Measurements from ENCODE around the gene SLC25A44.

Gene SLC25A44

DNA sequence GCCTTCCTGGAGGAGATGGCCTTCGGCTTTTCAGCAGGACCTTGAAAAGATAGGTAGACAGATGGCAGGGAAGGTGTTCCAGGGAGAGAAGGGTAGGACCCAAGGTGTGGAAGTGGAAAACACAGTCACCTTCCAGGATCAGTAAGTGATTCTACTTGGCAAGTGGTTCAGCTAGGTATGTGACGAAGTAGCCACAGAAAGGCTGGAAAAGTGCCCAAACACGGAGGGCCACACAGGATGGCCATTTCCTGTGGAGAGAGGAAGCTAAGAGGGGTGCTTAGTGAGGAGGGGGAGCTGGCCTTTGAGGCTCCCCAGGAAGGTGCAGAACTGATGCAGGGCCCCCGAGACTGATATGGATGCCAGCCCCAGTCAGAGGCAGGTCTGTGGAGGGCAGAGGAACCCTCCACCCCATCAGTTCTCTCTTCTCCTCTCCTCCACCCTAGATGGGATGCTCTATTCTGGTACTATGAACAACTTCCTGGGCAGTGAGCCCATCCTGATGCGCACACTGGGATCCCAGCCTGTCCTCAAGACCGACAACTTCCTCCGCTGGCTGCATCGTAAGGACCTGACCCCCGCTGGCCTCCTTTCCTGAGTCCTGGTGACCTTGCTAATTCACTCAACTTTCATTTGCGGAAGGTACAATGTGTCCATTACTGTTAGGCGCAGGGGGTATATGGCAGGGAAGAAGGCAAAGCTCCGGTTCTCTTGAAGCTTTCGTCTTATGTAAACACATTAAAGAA is 33.7 kb upstream of the SLC25A44 start:
- Histone ChIP-seq H3K9me3 (replicated peaks in 1 of 11) (peaks cover 0 to 13% (median 6%) of the 10 kb centered on the region in 11 experiments; a peak in 14 of 22 replicates), H3K4me2 (peak overlapping the region; percentile 68 to 100 (median 83)), H4K20me1 (peaks cover 0 to 8% (median 0%) of the 10 kb centered on the region in 11 experiments; a peak in 1 of 22 replicates), H3K27ac (peak overlapping the region in 6 of 11 experiments; percentile 6 to 70 (median 44); a peak in 11 of 22 replicates), H3K4me1 (peaks cover 50 to 96% (median 61%) of the 10 kb centered on the region in 10 experiments), H3K27me3 (no peaks in the 10 kb centered on the region), H3K9ac (peak overlapping the region in 8 of 11 experiments; percentile 1 to 64 (median 42); a peak in 9 of 22 replicates), H3K4me3 (peak overlapping the region in 4 of 10 experiments; percentile 13 to 48 (median 38); a peak in 5 of 20 replicates), H3K36me3 (peaks cover 0 to 84% (median 71%) of the 10 kb centered on the region in 11 experiments; a peak in 17 of 22 replicates)
- TF ChIP-seq Cebpa-rat (IDR thresholded peaks at IDR 0.05): no peak

DNA sequence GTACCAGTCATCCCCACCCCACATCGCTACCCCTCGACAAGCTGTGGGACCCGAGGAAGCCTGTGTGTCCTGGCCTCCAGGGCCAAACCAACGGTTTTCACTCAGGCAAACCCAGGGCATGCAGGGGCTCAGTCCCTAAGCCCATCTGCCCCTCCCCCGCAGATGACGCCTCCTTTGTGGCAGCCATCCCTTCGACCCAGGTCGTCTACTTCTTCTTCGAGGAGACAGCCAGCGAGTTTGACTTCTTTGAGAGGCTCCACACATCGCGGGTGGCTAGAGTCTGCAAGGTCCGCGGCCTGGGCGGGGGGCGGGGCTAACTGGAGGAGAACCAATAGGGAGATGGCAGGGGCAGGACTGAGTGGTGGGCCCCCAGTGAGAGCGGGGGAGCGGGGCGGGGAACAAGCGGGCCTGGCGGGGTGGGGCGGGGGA is 33.1 kb upstream of the SLC25A44 start:
- H3K27ac ChIP-seq: peak overlapping the region in 6 of 11 experiments; percentile 6 to 70 (median 44); a peak in 11 of 22 replicates
- peaks cover 0 to 8% (median 0%) of the 10 kb centered on the region in 11 experiments; a peak in 1 of 22 replicates for H4K20me1 ChIP-seq
- peak overlapping the region; percentile 68 to 100 (median 83) for H3K4me2 ChIP-seq
- TF ChIP-seq Cebpa-rat (IDR thresholded peaks at IDR 0.05): no peak
- H3K36me3 ChIP-seq: peaks cover 0 to 90% (median 77%) of the 10 kb centered on the region in 11 experiments; a peak in 17 of 22 replicates
- peaks cover 45 to 96% (median 55%) of the 10 kb centered on the region in 10 experiments for H3K4me1 ChIP-seq
- H3K9ac ChIP-seq: peak overlapping the region in 8 of 11 experiments; percentile 1 to 64 (median 42); a peak in 10 of 22 replicates
- peaks cover 0 to 18% (median 11%) of the 10 kb centered on the region in 11 experiments; a peak in 15 of 22 replicates for H3K9me3 ChIP-seq (replicated peaks in 1 of 11)
- H3K4me3 ChIP-seq: peak overlapping the region in 5 of 10 experiments; percentile 13 to 48 (median 35); a peak in 4 of 20 replicates
- no peaks in the 10 kb centered on the region for H3K27me3 ChIP-seq

DNA sequence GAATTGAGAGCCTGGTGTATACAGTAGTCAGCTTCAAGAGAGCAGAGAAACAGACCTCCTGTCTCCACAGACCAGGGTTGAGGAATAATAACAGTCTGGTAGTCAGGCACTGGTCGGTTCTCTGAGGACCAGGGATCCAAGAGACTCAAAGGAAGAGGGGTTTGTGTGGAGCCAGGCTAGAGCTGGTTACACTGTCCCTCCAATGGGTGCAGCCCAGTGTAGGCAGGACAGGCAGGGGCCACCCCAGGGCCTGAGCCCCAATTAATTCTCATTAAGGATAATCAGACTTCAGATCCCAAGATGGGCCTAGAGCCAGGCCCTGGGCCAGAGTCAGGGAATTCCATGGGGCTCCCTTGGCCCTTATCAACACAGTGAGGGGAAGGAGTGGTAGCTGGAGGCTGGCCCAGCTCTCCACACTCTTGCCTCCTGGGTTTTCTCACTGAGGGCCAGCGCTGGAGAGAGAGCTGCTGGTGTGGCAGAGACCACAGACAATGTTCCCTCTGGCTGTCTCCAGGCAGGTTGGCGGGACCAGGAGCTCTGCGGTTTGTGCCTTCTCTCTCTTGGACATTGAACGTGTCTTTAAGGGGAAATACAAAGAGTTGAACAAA is 31.4 kb upstream of the SLC25A44 start:
- Histone ChIP-seq H4K20me1 (peaks cover 0 to 8% (median 0%) of the 10 kb centered on the region in 11 experiments; a peak in 1 of 22 replicates), H3K9ac (peak overlapping the region in 3 of 11 experiments; percentile 26 to 65 (median 32); a peak in 4 of 22 replicates), H3K27me3 (no peaks in the 10 kb centered on the region), H3K4me3 (no peak overlapping the region), H3K4me1 (peaks cover 27 to 82% (median 37%) of the 10 kb centered on the region in 10 experiments), H3K36me3 (peaks cover 0 to 96% (median 89%) of the 10 kb centered on the region in 11 experiments; a peak in 18 of 22 replicates), H3K9me3 (replicated peaks in 1 of 11) (peaks cover 0 to 19% (median 12%) of the 10 kb centered on the region in 11 experiments; a peak in 15 of 22 replicates), H3K27ac (peak overlapping the region in 3 of 11 experiments; percentile 56 to 80 (median 77); a peak in 6 of 22 replicates), H3K4me2 (peak overlapping the region in 3 of 11 experiments; percentile 55 to 72 (median 71); a peak in 6 of 22 replicates)
- no peak for TF ChIP-seq Cebpa-rat (IDR thresholded peaks at IDR 0.05)

DNA sequence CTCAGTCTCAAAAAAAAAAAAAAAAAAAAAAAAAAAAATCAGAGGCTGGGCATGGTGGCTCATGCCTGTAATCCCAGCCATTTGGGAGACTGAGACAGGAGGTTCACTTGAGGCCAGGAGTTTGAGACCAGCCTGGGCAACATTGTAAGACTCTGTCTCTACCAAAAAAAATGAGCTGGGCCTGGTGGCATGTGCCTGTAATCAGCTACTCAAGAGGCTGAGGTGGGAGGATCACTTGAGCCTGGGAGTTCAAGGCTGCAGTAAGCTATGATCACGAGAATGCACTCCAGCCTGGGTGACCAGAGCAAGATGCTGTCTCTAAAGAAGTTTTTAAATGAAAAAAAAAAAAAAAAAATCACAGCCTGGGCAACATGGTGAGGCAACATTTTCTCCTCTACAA is 30.2 kb upstream of the SLC25A44 start:
- TF ChIP-seq Cebpa-rat (IDR thresholded peaks at IDR 0.05): no peak

DNA sequence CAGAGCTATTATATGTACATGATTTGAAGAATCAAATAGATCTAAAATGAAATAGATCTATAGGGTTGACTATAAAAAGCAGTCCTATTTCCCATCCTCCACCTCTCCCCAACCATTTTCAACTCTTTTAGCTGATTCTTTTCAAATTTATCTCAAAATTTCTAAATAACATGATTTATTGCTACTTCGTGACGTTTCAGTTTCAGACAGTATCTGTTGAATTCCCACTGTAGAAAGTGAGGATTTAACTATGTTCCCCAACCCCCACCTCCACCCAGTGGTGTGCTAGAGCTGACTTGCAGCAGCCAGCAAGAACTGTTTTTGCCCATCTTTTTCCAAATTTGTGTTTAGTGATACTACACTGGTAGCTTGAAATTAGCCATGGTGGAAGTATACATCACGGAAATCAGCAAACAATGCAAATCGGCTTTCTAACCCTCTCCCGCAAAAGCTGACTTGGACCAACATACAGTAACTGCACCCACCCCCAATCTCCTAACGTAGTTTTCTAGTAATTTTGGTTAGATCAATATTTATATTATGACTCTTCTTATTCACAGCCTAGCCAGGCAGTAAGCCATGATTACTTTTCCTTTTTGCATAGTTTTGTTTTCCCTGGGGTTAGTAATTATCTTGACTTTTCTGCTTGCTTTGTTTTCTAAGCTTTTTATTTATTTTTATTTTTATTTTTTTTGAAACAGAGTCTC is 29.6 kb upstream of the SLC25A44 start:
- Histone ChIP-seq H3K9ac (peak overlapping the region in 2 of 11 experiments; percentile 47 to 59; a peak in 2 of 22 replicates), H3K4me3 (no peak overlapping the region), H3K27ac (peak overlapping the region in 3 of 11 experiments; percentile 38 to 69 (median 63); a peak in 5 of 22 replicates), H3K36me3 (peaks cover 0 to 95% (median 84%) of the 10 kb centered on the region in 11 experiments; a peak in 17 of 22 replicates), H4K20me1 (peaks cover 0 to 10% (median 0%) of the 10 kb centered on the region in 11 experiments; a peak in 2 of 22 replicates), H3K4me1 (peaks cover 12 to 65% (median 22%) of the 10 kb centered on the region in 10 experiments), H3K4me2 (peak overlapping the region in 3 of 11 experiments; percentile 51 to 72 (median 68); a peak in 5 of 22 replicates), H3K9me3 (replicated peaks in 1 of 11) (peaks cover 0 to 19% (median 12%) of the 10 kb centered on the region in 11 experiments; a peak in 15 of 22 replicates), H3K27me3 (no peaks in the 10 kb centered on the region)
- TF ChIP-seq Cebpa-rat (IDR thresholded peaks at IDR 0.05): no peak

More for the DNA sequence above, 30.2 kb upstream of the SLC25A44 start:
- H3K4me3 ChIP-seq: no peak overlapping the region
- H3K9me3 ChIP-seq (replicated peaks in 1 of 11): peaks cover 0 to 19% (median 12%) of the 10 kb centered on the region in 11 experiments; a peak in 15 of 22 replicates
- H3K4me1 ChIP-seq: peaks cover 15 to 70% (median 25%) of the 10 kb centered on the region in 10 experiments
- H3K4me2 ChIP-seq: peak overlapping the region in 2 of 11 experiments; percentile 68 to 72; a peak in 1 of 22 replicates
- H3K27ac ChIP-seq: 0 out of 22 replicates have a peak overlapping the region, but pooled peaks of 2 of the 11 experiments have one; percentile 63 to 69
- H3K9ac ChIP-seq: no peak overlapping the region
- peaks cover 0 to 8% (median 0%) of the 10 kb centered on the region in 11 experiments; a peak in 2 of 22 replicates for H4K20me1 ChIP-seq
- no peaks in the 10 kb centered on the region for H3K27me3 ChIP-seq
- peaks cover 0 to 95% (median 84%) of the 10 kb centered on the region in 11 experiments; a peak in 18 of 22 replicates for H3K36me3 ChIP-seq

DNA sequence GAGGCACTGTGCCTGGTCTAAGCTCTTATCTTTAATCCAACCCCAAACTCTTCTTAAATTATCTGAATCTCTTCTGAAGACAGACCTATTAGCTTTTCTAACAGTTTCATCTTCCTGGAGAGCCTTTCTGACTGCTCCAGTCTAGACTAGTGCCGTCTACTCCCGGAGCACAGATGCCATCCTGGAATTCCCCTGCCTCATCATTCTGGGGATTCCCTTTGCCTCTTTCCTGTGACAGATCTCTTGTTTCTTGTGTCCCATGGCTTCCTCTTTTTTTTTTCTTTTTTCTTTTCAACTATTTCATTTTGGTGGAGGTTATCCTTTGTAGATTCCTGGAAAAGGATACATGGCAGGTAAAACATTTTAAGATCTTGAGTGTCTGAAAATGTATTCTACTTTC is 28.8 kb upstream of the SLC25A44 start:
- Histone ChIP-seq H3K9ac (peak overlapping the region in 3 of 11 experiments; percentile 11 to 59 (median 47); a peak in 3 of 22 replicates), H3K4me1 (peaks cover 7 to 57% (median 14%) of the 10 kb centered on the region in 10 experiments), H3K4me3 (no peak overlapping the region), H3K9me3 (replicated peaks in 1 of 11) (peaks cover 0 to 19% (median 12%) of the 10 kb centered on the region in 11 experiments; a peak in 15 of 22 replicates), H3K36me3 (peaks cover 0 to 95% (median 80%) of the 10 kb centered on the region in 11 experiments; a peak in 17 of 22 replicates), H4K20me1 (peaks cover 0 to 7% (median 0%) of the 10 kb centered on the region in 11 experiments; a peak in 2 of 22 replicates), H3K27me3 (no peaks in the 10 kb centered on the region), H3K27ac (peak overlapping the region in 3 of 11 experiments; percentile 38 to 69 (median 63); a peak in 5 of 22 replicates), H3K4me2 (peak overlapping the region in 3 of 11 experiments; percentile 51 to 72 (median 68); a peak in 6 of 22 replicates)
- no peak for TF ChIP-seq Cebpa-rat (IDR thresholded peaks at IDR 0.05)

DNA sequence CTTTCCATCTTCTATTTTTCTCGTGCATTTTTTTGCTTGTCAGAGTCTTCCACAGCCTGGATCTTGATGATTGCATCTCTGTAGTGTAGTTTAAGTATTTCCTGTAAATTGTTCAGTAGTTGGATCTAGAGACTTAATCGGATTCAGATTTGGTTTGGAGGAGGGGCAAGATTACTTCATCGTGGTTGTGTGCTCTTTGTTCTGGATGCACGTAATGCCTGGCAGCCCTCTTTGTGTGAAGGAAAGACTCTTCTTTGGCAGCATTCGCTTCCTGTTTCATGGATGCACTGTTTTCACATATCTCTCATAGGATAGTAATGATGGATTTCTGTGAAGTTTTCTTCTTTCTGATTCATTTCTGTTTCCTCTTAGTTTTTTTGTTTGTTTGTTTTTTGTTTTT is 26.4 kb upstream of the SLC25A44 start:
- Histone ChIP-seq H3K27me3 (no peaks in the 10 kb centered on the region), H3K36me3 (peaks cover 0 to 100% (median 83%) of the 10 kb centered on the region in 11 experiments; a peak in 18 of 22 replicates), H3K27ac (no peak overlapping the region)

More for the DNA sequence above, 26.4 kb upstream of the SLC25A44 start:
- H3K4me3 ChIP-seq: no peak overlapping the region
- no peak overlapping the region for H3K9ac ChIP-seq
- H3K4me2 ChIP-seq: no peak overlapping the region
- peaks cover 0 to 38% (median 2%) of the 10 kb centered on the region in 10 experiments; a peak in 12 of 20 replicates for H3K4me1 ChIP-seq
- TF ChIP-seq Cebpa-rat (IDR thresholded peaks at IDR 0.05): no peak
- H3K9me3 ChIP-seq (replicated peaks in 1 of 11): peaks cover 0 to 19% (median 12%) of the 10 kb centered on the region in 11 experiments; a peak in 15 of 22 replicates
- H4K20me1 ChIP-seq: peaks cover 0 to 6% (median 0%) of the 10 kb centered on the region in 11 experiments; a peak in 3 of 22 replicates

Data from BLaER1 treated with 17β-estradiol and CSF1 and Interleukin-3, amounts not matched to agents 10 nM and 100 nM (cell line).